ENCODE measurements around the gene EFNA5. TPM values are rescaled to one million over a fixed set of nuclear protein-coding genes. Genes with fewer than 3 reads are reported as not detected.

EFNA5 gene
- polyA plus RNA-seq, 1 donor from 2014 or later, result 4.2 TPM

GRCh38 chr5:107653685-107654084 is 17.1 kb downstream of the EFNA5 start:
- peaks cover 93% of the 10 kb centered on the region for H3K79me2 ChIP-seq (replicated peaks; ENCODE audit: insufficient read depth, low read length)
- no peaks in the 10 kb centered on the region for H3F3A ChIP-seq (ENCODE audit: insufficient read depth, low read length, poor library complexity, severe bottlenecking)
- no peak overlapping the region for H3K4me2 ChIP-seq (ENCODE audit: low read length)
- no peaks in the 10 kb centered on the region for H3K36me3 ChIP-seq (ENCODE audit: insufficient read depth, low read length)
- H3K27ac ChIP-seq (ENCODE audit: low read length), result no peak overlapping the region
- H3K4me3 ChIP-seq (ENCODE audit: low read length), result no peak overlapping the region
- H4K20me1 ChIP-seq (ENCODE audit: insufficient read depth), result no peaks in the 10 kb centered on the region
- TF ChIP-seq EZH2 (IDR thresholded peaks at IDR 0.05; ENCODE audit: borderline replicate concordance, insufficient read depth, low read length, poor library complexity, severe bottlenecking), result no peak
- no peak for TF ChIP-seq TAF1 (IDR thresholded peaks at IDR 0.05; ENCODE audit: low read depth)
- TF ChIP-seq REST (IDR thresholded peaks at IDR 0.05; ENCODE audit: borderline replicate concordance), result no peak
- no peak for TF ChIP-seq MXI1 (conservative IDR thresholded peaks at IDR 0.05; ENCODE audit: poor library complexity, severe bottlenecking)
- no peak for TF ChIP-seq CTCF (IDR thresholded peaks at IDR 0.05; ENCODE audit: poor library complexity, severe bottlenecking)
- no peak for TF ChIP-seq RAD21 (conservative IDR thresholded peaks at IDR 0.05)
- TF ChIP-seq SMC3 (conservative IDR thresholded peaks at IDR 0.05; ENCODE audit: poor library complexity), result no peak
- TF ChIP-seq POLR2AphosphoS5 (IDR thresholded peaks at IDR 0.05), result no peak
- no peak for TF ChIP-seq EP300 (conservative IDR thresholded peaks at IDR 0.05; ENCODE audit: poor library complexity, severe bottlenecking)
- no peak overlapping the region for H3K9ac ChIP-seq (ENCODE audit: low read length)
- no peak overlapping the region for H2AFZ ChIP-seq (ENCODE audit: low read depth, low read length)
- no peaks in the 10 kb centered on the region for H3K27me3 ChIP-seq (ENCODE audit: insufficient read depth, low read depth, low read length)
- no peaks in the 10 kb centered on the region for H3K9me2 ChIP-seq (ENCODE audit: insufficient read depth, low read length)
- H3K9me3 ChIP-seq (ENCODE audit: low read length), result no peaks in the 10 kb centered on the region

GRCh38 chr5:107652839-107653607 is 17.7 kb downstream of the EFNA5 start:
- Histone ChIP-seq H3K4me3 (ENCODE audit: low read length) (no peak overlapping the region), H3K27ac (ENCODE audit: low read length) (no peak overlapping the region), H3K27me3 (ENCODE audit: insufficient read depth, low read depth, low read length) (no peaks in the 10 kb centered on the region), H3K36me3 (ENCODE audit: insufficient read depth, low read length) (no peaks in the 10 kb centered on the region), H4K20me1 (ENCODE audit: insufficient read depth) (no peaks in the 10 kb centered on the region), H3K9me2 (ENCODE audit: insufficient read depth, low read length) (no peaks in the 10 kb centered on the region), H3K9me3 (ENCODE audit: low read length) (no peaks in the 10 kb centered on the region), H3F3A (ENCODE audit: insufficient read depth, low read length, poor library complexity, severe bottlenecking) (no peaks in the 10 kb centered on the region), H3K4me2 (ENCODE audit: low read length) (no peak overlapping the region), H3K79me2 (replicated peaks; ENCODE audit: insufficient read depth, low read length) (peaks cover 92% of the 10 kb centered on the region), H3K9ac (ENCODE audit: low read length) (no peak overlapping the region), H2AFZ (ENCODE audit: low read depth, low read length) (no peak overlapping the region)
- TF ChIP-seq SMC3 (conservative IDR thresholded peaks at IDR 0.05; ENCODE audit: poor library complexity) (no peak), CTCF (IDR thresholded peaks at IDR 0.05; ENCODE audit: poor library complexity, severe bottlenecking) (no peak), TAF1 (IDR thresholded peaks at IDR 0.05; ENCODE audit: low read depth) (no peak), RAD21 (conservative IDR thresholded peaks at IDR 0.05) (no peak), MXI1 (conservative IDR thresholded peaks at IDR 0.05; ENCODE audit: poor library complexity, severe bottlenecking) (no peak), REST (IDR thresholded peaks at IDR 0.05; ENCODE audit: borderline replicate concordance) (no peak), EP300 (conservative IDR thresholded peaks at IDR 0.05; ENCODE audit: poor library complexity, severe bottlenecking) (no peak), POLR2AphosphoS5 (IDR thresholded peaks at IDR 0.05) (no peak), EZH2 (IDR thresholded peaks at IDR 0.05; ENCODE audit: borderline replicate concordance, insufficient read depth, low read length, poor library complexity, severe bottlenecking) (no peak)

All from neural cell (in vitro differentiated cells).